Loucy (cell line): ENCODE results near the gene SPSB1.

ENCODE experiments used
- CTCF ChIP-seq: fragments of 200-600 bp; sonication (generic); conservative IDR thresholded peaks from 2 replicates; pipeline ENCODE4 v1.5.1; 2014; ENCODE audit warnings: mild to moderate bottlenecking, antibody characterized with exemption, low read length
- EZH2phosphoT487 ChIP-seq: fragments of 200-600 bp; IDR thresholded peaks from 2 replicates; pipeline ENCODE4 v1.6.1; 2018; ENCODE audit warnings: antibody characterized with exemption, mild to moderate bottlenecking, moderate library complexity, borderline replicate concordance

GRCh38 chr1:9296850-9297249 is 4.2 kb downstream of the SPSB1 start:
- TF ChIP-seq CTCF (no peak), EZH2phosphoT487 (no peak)
